Prostate gland (tissue), 2 donors: ENCODE data around the gene CCDC148. TPM values are rescaled to one million over a fixed set of nuclear protein-coding genes. Genes with fewer than 3 reads are reported as not detected.
A peak's percentile ranks its signal among the peaks of the same experiment; 100 is the strongest.
"Not testable (repeated sequence)": the region's sequence is repeated elsewhere in the genome, so short reads cannot be mapped to it uniquely, and the experiment has no call there.

Experiments
- DNase-seq: peaks from one replicate; pipeline ENCODE4 v3.0.0-alpha.2; 2019; ENCODE audit warnings: low spot score
- H3K27ac ChIP-seq, 2 donors: fragments of 200-600 bp; sonication (generic); 2 replicates each; pipeline ENCODE4 v1.5.1; 2017 to 2019
- H3K27me3 ChIP-seq: fragments of 200-600 bp; sonication (generic); replicated peaks from 2 replicates; pipeline ENCODE4 v1.5.1; 2019; ENCODE audit not compliant: insufficient read depth
- H3K36me3 ChIP-seq, 2 donors: fragments of 200-600 bp; sonication (generic); 1 replicate in 1 of 2; 2 replicates in 1 of 2; pipeline versions ENCODE4 v1.5.1 to v1.8.1; 2017 to 2019
- H3K4me1 ChIP-seq: fragments of 200-600 bp; sonication (generic); replicated peaks from 2 replicates; pipeline ENCODE4 v1.5.1; 2019
- H3K4me3 ChIP-seq, 2 donors: fragments of 200-600 bp; sonication (generic); 2 replicates each; pipeline ENCODE4 v1.5.1; 2017 to 2019
- H3K9me3 ChIP-seq: fragments of 200-600 bp; sonication (generic); 2 replicates; pipeline ENCODE4 v1.5.1; 2017
- POLR2A ChIP-seq: fragments of 450-650 bp; IDR thresholded peaks from one replicate; pipeline ENCODE4 v1.6.1; 2016; ENCODE audit warnings: antibody characterized with exemption, mild to moderate bottlenecking
- POLR2AphosphoS5 ChIP-seq: sonication (generic); formaldehyde crosslinking; IDR thresholded peaks from one replicate; pipeline ENCODE4 v1.6.1; 2017; ENCODE audit warnings: antibody characterized with exemption
- WGBS: methylation state at CpG from one replicate; pipeline ENCODE4 v1.1.5; 2018; 5-methylcytosine and 5-hydroxymethylcytosine counted together
- intact Hi-C: fragments of 100-400 bp; cut with DNase I; formaldehyde crosslinking; loops from one replicate; pipeline ENCODE4 v1.14.2; 2022
- total RNA-seq, 2 donors: library from RNA; depleted of rRNA; stranded (reverse); fragments of >200 nt; gene quantifications; one replicate each; pipeline ENCODE4 v1.1.0, GENCODE V29; 2016
- TF ChIP-seq, protein P1 (sequence below), 4 experiments: fragments of 200-600 bp in 2 of 4; fragments of 450-650 bp in 2 of 4; sonication (generic) in 2 of 4; IDR thresholded peaks; 1 replicate in 3 of 4; 2 replicates in 1 of 4; pipeline ENCODE4 v1.5.1; 2016 to 2019; ENCODE audit warnings: antibody characterized with exemption in 4 of 4, mild to moderate bottlenecking in 2 of 4, moderate library complexity in 2 of 4

The CCDC148 gene
- total RNA-seq, 2 donors from 2014 or later, result 1.5 to 1.6 TPM

DNA sequence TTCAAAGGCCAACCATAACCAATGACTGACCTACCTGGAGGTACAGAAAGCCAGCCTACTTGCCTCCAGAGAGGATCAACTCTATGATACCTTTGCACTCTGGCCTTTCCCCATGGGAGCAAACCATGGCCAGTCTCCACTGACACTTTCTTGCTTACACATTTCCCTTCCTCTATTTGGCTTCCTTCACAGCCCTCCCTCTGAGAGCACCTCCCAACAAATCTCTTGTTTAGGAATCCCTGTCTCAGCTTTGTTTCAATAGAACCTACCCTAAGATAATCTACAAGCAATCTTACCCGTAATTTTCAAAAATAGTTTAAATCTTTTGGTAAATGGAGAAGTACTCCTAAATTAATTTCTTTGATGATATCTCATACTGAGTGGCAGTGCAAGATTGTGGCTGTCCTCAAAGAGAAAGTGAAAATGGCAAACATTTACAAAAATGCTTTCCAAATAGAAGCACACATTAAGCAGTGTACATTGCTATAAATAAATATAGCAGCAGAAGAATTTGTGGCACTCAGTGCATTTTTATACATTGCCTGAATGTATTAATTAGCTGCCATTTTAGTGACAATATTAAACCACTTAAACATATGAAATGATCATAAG, 140.6 kb downstream of the CCDC148 start:
- no peak for DNase-seq
- no peaks in the 10 kb centered on the region for H3K9me3 ChIP-seq
- WGBS, result 41% methylated on average over 1 of the region's 1 CpG
- H3K27ac ChIP-seq, result peak overlapping the region in 1 of 2 donors; percentile 10
- H3K27me3 ChIP-seq, result no peaks in the 10 kb centered on the region
- H3K36me3 ChIP-seq, result no peaks in the 10 kb centered on the region
- no peaks in the 10 kb centered on the region for H3K4me1 ChIP-seq
- no peak overlapping the region for H3K4me3 ChIP-seq
- TF ChIP-seq, protein P1, sequence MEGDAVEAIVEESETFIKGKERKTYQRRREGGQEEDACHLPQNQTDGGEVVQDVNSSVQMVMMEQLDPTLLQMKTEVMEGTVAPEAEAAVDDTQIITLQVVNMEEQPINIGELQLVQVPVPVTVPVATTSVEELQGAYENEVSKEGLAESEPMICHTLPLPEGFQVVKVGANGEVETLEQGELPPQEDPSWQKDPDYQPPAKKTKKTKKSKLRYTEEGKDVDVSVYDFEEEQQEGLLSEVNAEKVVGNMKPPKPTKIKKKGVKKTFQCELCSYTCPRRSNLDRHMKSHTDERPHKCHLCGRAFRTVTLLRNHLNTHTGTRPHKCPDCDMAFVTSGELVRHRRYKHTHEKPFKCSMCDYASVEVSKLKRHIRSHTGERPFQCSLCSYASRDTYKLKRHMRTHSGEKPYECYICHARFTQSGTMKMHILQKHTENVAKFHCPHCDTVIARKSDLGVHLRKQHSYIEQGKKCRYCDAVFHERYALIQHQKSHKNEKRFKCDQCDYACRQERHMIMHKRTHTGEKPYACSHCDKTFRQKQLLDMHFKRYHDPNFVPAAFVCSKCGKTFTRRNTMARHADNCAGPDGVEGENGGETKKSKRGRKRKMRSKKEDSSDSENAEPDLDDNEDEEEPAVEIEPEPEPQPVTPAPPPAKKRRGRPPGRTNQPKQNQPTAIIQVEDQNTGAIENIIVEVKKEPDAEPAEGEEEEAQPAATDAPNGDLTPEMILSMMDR (IDR thresholded peaks at IDR 0.05), result no peak
- no peak for TF ChIP-seq POLR2AphosphoS5
- no peak for TF ChIP-seq POLR2A
- intact Hi-C loops, result no loop called here

DNA sequence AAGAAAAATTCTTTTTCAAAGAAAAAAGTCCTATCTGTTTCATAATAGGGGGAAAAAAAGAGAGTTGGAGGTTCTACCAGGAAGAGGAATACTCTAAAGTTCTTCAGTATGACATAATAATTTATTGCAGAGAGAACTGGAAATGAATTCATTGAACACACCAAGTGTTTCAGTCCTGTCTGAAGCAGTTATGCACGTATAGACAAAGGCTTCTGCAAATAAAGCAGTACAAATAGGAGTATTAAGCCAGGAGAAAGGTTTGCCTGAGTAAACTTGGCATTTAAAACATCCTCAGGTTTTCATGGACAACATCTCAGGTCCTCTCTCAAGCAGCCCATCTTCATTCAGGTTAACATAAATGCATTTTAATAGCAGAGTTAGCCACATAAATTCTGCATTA, 141.6 kb downstream of the CCDC148 start:
- intact Hi-C loops, result no loop called here
- DNase-seq, result peak; percentile 24
- Histone ChIP-seq H3K27me3 (no peaks in the 10 kb centered on the region), H3K27ac (peak overlapping the region in 1 of 2 donors; percentile 10), H3K4me1 (no peaks in the 10 kb centered on the region), H3K4me3 (no peak overlapping the region), H3K36me3 (no peaks in the 10 kb centered on the region), H3K9me3 (no peaks in the 10 kb centered on the region)
- 25% methylated on average over 1 of the region's 1 CpG for WGBS
- peak; percentile 79 for TF ChIP-seq POLR2AphosphoS5
- TF ChIP-seq, protein P1 (IDR thresholded peaks at IDR 0.05), result no peak

DNA sequence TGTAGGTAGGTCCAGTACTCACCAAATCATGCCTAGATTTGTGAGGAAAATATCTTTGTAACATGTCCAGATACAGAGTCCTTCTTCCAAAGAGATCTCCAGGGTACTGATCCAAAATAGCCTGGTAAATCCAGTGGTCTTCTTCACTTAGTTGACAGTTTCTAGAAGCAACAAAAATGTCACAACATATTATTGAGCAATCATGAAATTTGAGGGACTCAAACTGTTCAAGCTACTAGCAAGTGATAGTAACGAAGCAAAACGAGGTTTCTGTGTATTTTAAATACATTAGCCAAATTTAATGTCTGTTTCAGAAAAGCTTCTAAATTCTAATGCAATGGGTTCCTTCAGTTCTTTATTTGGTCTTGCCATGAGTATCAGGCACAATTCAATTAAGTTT, 142.8 kb downstream of the CCDC148 start:
- no peak for DNase-seq
- Histone ChIP-seq H3K4me1 (no peaks in the 10 kb centered on the region), H3K36me3 (no peaks in the 10 kb centered on the region), H3K9me3 (no peaks in the 10 kb centered on the region), H3K4me3 (no peak overlapping the region), H3K27me3 (no peaks in the 10 kb centered on the region), H3K27ac (no peak overlapping the region)
- TF ChIP-seq POLR2AphosphoS5 (no peak), POLR2A (no peak)
- TF ChIP-seq, protein P1 (IDR thresholded peaks at IDR 0.05), result no peak
- intact Hi-C loops, result no loop called here
- WGBS, result 83% methylated on average over 2 of the region's 2 CpGs

DNA sequence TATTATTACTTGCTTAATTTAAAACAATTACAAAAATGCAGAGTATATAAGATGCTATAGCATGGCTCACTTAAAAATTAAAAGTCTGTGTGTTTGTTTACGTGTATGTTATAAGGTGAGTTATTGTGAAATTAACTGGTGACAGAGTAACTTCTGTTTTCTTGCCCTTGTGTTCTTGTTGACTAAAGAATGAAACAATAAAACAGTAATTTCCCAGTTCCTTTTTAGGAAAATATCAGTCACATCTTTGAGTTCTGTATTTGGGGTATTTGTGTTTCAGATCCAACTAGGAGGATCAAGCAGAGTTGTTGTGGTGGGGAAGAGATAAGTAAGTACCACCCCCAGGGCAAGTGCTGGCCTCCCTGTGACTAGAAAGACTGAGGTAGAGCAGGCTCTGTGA, 143.6 kb downstream of the CCDC148 start:
- Histone ChIP-seq H3K9me3 (no peaks in the 10 kb centered on the region), H3K27me3 (no peaks in the 10 kb centered on the region), H3K4me3 (no peak overlapping the region), H3K4me1 (no peaks in the 10 kb centered on the region), H3K36me3 (no peaks in the 10 kb centered on the region), H3K27ac (no peak overlapping the region)
- TF ChIP-seq POLR2A, result no peak
- TF ChIP-seq, protein P1 (IDR thresholded peaks at IDR 0.05), result no peak
- TF ChIP-seq POLR2AphosphoS5, result no peak
- 91% methylated on average over 1 of the region's 1 CpG for WGBS
- DNase-seq, result no peak
- intact Hi-C loops, result no loop called here

DNA sequence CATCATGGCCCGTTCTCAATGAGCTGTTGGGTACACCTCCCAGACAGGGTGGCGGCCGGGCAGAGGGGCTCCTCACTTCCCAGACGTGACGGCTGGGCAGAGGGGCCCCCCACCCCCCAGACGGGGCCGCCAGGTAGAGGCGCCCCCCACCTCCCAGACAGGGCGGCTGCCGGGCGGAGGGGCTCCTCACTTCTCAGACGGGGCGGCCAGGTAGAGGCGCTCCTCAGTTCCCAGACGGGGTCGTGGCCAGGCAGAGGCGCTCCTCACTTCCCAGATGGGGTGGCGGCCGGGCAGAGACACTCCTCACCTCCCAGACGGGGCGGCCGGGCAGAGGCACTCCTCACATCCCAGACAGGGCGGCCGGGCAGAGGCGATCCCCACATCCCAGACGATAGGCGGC, 146.1 kb downstream of the CCDC148 start:
- intact Hi-C loops, H3K36me3 ChIP-seq, DNase-seq, H3K4me3 ChIP-seq, H3K9me3 ChIP-seq, H3K4me1 ChIP-seq, H3K27me3 ChIP-seq, H3K27ac ChIP-seq: not testable (repeated sequence)
- WGBS, result 99% methylated on average over 26 of the region's 27 CpGs
